ENCODE data around the gene CARD6.

DNA sequence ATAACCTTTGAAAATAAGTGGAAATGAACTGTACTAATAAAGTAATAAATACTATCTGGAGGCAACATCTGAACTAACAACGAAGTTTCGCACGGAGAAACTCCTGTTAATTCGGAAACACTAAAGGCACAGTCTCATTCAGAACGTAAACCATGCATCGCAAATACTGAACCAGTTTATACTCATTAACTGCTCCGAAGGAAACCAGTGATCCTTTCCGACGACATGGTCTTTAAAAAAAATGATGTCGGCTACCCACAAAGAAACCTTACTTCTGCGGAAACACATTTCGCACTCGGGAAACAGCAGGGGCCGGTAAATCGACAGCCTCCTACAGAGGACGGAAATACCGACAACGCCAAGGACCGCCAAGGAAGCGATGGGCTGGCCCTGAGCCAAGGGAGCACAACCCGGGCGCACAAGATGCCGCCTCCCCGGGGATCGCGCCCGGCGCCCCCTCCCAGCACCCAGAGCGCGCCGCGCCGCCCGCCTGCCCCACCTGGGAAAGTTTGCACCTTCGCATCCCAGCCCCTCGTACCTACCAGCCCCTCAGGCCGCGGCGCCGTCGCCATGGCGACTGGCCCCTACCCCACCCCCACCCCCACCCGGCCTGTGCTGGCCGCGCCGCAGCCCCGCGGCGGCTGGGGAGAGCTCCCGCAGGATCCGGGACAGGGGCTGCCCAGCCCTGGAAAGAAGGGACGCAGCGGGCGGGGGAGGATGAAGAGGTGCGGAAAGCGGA, 43.7 kb upstream of the CARD6 start:
- TF ChIP-seq, protein P1, sequence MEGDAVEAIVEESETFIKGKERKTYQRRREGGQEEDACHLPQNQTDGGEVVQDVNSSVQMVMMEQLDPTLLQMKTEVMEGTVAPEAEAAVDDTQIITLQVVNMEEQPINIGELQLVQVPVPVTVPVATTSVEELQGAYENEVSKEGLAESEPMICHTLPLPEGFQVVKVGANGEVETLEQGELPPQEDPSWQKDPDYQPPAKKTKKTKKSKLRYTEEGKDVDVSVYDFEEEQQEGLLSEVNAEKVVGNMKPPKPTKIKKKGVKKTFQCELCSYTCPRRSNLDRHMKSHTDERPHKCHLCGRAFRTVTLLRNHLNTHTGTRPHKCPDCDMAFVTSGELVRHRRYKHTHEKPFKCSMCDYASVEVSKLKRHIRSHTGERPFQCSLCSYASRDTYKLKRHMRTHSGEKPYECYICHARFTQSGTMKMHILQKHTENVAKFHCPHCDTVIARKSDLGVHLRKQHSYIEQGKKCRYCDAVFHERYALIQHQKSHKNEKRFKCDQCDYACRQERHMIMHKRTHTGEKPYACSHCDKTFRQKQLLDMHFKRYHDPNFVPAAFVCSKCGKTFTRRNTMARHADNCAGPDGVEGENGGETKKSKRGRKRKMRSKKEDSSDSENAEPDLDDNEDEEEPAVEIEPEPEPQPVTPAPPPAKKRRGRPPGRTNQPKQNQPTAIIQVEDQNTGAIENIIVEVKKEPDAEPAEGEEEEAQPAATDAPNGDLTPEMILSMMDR (IDR thresholded peaks at IDR 0.05) = no peak
- TF ChIP-seq POLR2A (IDR thresholded peaks at IDR 0.05) = no peak
